ENCODE data around the gene UBL3.

DNA sequence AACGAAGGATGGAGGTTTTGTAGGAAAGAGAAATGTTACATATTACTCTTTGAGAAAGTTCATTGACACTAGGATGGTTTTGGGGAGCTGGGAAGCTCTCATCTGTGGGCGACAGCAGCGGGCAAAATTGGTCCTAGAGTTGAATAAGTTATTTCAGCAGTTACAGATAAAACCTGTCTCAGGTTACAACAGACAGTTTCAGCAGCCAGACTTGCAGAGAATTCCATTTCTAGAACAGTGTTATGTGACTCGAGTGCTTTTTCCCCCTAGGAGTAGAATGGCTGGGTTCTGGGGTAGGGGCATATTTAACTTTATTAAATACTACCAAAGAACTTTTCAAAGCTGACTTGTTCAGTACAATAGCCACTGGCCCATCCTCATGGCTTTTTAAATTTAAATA, 46.7 kb upstream of the UBL3 start:
- TF ChIP-seq, protein P1, sequence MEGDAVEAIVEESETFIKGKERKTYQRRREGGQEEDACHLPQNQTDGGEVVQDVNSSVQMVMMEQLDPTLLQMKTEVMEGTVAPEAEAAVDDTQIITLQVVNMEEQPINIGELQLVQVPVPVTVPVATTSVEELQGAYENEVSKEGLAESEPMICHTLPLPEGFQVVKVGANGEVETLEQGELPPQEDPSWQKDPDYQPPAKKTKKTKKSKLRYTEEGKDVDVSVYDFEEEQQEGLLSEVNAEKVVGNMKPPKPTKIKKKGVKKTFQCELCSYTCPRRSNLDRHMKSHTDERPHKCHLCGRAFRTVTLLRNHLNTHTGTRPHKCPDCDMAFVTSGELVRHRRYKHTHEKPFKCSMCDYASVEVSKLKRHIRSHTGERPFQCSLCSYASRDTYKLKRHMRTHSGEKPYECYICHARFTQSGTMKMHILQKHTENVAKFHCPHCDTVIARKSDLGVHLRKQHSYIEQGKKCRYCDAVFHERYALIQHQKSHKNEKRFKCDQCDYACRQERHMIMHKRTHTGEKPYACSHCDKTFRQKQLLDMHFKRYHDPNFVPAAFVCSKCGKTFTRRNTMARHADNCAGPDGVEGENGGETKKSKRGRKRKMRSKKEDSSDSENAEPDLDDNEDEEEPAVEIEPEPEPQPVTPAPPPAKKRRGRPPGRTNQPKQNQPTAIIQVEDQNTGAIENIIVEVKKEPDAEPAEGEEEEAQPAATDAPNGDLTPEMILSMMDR (IDR thresholded peaks at IDR 0.05 in 2 of 3, conservative IDR thresholded peaks at IDR 0.05 in 1 of 3; ENCODE audit: control insufficient read depth in 2 of 3, extremely low read depth in 1 of 3, insufficient read depth in 1 of 3, low read depth in 3 of 3, low read length in 3 of 3): no peak
- TF ChIP-seq SPI1 (IDR thresholded peaks at IDR 0.05; ENCODE audit: borderline replicate concordance, insufficient read depth, low read depth, low read length) (no peak), JUNB (IDR thresholded peaks at IDR 0.05) (no peak), EGR1 (IDR thresholded peaks at IDR 0.05; ENCODE audit: borderline replicate concordance in 1 of 2, low read depth in 2 of 2, low read length in 2 of 2) (no peak), CHD4 (IDR thresholded peaks at IDR 0.05) (no peak), EZH2 (IDR thresholded peaks at IDR 0.05; ENCODE audit: borderline replicate concordance, control insufficient read depth, low read depth, low read length) (no peak), GABPA (IDR thresholded peaks at IDR 0.05; ENCODE audit: low read depth) (no peak), ZNF207 (IDR thresholded peaks at IDR 0.05; ENCODE audit: borderline replicate concordance) (no peak)
- TF ChIP-seq, protein P2, sequence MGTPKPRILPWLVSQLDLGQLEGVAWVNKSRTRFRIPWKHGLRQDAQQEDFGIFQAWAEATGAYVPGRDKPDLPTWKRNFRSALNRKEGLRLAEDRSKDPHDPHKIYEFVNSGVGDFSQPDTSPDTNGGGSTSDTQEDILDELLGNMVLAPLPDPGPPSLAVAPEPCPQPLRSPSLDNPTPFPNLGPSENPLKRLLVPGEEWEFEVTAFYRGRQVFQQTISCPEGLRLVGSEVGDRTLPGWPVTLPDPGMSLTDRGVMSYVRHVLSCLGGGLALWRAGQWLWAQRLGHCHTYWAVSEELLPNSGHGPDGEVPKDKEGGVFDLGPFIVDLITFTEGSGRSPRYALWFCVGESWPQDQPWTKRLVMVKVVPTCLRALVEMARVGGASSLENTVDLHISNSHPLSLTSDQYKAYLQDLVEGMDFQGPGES (IDR thresholded peaks at IDR 0.05): no peak
